AG09309 (cell line): ENCODE data around the gene BCKDHB.
A peak's percentile ranks its signal among the peaks of the same experiment; 100 is the strongest.

Source experiments
- DNase-seq: peaks from one replicate; pipeline ENCODE4 v3.0.0-alpha.2; 2010; ENCODE audit warnings: low read depth
- H3K4me3 ChIP-seq: 2 replicates; pipeline ENCODE4 v1.5.1; 2011; ENCODE audit warnings: mild to moderate bottlenecking, low read depth, low read length, moderate library complexity; ENCODE audit not compliant: control insufficient read depth
- TF ChIP-seq, protein P1 (sequence below): IDR thresholded peaks from 2 replicates; pipeline ENCODE4 v1.5.1; 2011; ENCODE audit warnings: mild to moderate bottlenecking, low read depth, low read length, inconsistent platforms; ENCODE audit not compliant: insufficient read depth, control insufficient read depth; ENCODE audit errors: missing control alignments

The BCKDHB gene

DNA sequence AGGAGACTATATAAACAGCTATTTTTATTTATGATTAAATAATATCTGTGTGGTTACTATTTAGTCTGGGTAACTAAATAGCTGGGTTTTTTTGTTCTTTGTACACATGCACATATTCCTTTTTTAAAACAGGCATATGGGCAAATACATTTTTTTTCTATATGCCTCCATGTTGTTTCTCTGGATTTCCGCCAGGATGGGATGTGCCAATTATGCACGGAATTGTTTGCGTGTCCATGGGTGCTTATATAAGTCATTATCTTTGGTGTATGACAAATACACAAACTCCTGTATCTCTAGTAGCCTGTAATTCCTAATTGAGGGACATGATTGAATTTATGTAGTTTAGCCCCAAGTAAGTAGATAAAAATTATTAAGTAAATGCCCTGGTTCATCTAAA is 226.9 kb downstream of the BCKDHB start:
- TF ChIP-seq, protein P1, sequence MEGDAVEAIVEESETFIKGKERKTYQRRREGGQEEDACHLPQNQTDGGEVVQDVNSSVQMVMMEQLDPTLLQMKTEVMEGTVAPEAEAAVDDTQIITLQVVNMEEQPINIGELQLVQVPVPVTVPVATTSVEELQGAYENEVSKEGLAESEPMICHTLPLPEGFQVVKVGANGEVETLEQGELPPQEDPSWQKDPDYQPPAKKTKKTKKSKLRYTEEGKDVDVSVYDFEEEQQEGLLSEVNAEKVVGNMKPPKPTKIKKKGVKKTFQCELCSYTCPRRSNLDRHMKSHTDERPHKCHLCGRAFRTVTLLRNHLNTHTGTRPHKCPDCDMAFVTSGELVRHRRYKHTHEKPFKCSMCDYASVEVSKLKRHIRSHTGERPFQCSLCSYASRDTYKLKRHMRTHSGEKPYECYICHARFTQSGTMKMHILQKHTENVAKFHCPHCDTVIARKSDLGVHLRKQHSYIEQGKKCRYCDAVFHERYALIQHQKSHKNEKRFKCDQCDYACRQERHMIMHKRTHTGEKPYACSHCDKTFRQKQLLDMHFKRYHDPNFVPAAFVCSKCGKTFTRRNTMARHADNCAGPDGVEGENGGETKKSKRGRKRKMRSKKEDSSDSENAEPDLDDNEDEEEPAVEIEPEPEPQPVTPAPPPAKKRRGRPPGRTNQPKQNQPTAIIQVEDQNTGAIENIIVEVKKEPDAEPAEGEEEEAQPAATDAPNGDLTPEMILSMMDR, result no peak
- no peak for DNase-seq
- H3K4me3 ChIP-seq, result no peak overlapping the region

DNA sequence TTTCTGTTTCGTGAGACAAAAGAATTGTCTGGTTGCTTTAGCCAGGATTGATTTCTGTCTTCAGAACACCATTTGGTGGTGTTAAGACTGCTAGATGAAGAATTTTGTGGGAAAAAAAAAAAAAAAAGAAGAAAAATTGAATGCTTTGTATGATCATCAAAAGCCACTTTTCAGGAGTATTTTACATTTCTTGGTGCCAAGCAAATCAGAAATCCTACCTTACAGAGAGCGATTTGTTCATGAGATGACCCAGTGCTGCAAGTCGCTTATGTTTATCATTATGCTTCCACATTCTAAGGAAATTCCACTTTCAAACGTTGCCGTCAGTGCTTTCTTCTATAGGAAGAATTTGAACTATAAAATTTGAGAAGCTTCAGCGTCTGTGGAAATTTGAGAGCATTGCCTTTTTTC is 228.7 kb downstream of the BCKDHB start:
- peak overlapping the region; percentile 11 for H3K4me3 ChIP-seq
- TF ChIP-seq, protein P1, result no peak
- DNase-seq, result no peak

DNA sequence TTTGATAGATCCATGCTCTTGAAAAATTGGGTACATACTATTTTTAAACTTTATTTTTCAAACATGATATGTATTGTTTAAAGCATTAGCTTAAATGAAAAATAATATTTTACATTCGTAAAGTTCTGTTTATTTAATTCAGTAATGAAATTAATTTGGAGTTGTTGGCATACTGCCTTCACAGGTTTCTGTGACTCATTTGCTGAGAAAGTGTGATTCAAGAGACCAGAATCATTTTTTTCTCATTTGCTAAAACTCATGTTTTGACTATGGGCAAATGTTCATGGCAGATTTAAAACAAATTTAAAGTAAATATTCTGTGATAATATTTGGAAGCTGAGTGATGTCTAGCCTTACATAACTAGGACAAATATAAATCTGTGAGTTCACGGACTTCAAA is 230.4 kb downstream of the BCKDHB start:
- TF ChIP-seq, protein P1, result no peak
- DNase-seq, result no peak

DNA sequence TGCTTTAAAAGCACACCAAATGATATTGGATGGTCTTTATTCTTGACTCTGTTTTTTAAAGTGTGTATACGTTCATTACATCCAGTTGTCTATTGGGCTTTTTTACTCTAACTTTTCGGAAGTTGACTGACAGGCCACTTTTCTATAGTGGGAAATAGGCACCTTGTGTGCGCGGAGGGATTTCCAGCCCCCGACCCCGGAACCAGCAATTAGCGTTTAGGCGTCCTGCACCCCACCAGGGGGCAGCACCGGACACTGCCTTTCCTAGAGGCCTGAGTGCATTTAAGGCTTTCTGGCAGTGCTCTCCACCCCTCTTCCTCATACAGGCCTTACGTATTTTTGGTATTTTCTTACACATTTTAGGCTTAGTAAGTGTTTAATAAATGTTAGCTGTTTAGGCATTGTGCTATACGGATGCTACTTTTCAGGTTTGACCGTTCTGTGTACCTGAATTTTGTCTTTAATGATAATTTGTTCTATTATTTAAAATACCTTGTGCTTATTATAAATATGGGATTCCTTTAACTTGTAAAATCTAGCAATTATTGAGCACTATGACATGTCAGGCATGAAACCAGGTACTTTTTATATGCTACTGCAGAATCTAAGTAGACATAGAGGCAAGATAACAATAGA is 231.8 kb downstream of the BCKDHB start:
- H3K4me3 ChIP-seq, result no peak overlapping the region
- TF ChIP-seq, protein P1, result peak; percentile 82

More for the DNA sequence above, 230.4 kb downstream of the BCKDHB start:
- H3K4me3 ChIP-seq, result no peak overlapping the region

DNA sequence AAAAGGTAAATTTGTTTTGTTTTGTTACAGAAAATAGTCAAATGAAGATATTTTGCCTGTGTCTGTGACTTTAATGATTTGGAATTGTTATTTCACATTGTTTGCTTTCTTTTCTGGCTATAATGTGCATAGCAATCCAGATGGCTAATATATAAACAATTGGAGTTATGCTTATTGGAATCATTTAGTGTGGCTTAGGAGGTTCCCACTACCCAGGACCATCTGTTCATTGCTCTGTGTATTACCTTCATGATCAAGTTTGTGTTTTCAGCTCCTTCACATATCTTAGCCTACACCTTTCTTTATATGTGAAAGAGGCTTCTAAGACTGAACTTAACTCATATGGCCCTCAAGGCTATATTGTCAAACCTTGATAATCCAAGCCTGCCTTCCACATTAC is 232.9 kb downstream of the BCKDHB start:
- no peak overlapping the region for H3K4me3 ChIP-seq
- DNase-seq, result no peak
- TF ChIP-seq, protein P1, result no peak

More for the DNA sequence above, 231.8 kb downstream of the BCKDHB start:
- DNase-seq, result peak; percentile 18

DNA sequence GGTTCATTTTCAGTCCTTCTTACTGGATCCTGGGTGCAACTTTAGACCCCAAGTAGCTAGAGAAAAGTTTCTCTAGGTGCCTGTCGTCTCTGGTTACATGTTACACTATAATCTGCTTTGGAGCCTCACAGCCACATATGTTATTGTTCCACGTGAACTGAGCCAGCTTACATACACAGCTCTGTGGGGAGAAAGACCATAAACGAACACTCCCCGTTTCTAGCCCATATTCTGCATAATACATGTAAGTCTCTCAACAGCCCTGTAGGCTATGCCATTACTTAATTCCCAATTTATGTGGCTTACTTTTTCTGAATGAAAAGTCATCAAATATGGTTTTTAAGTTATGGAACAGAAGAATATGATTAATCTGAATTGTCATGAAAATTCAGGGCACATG is 233.8 kb downstream of the BCKDHB start:
- TF ChIP-seq, protein P1, result no peak
- H3K4me3 ChIP-seq, result no peak overlapping the region
- DNase-seq, result no peak
